A673 (cell line): ENCODE results near the gene ZNF2.

Experiments used
- EZH2 ChIP-seq: fragments of 200-600 bp; sonication (generic); IDR thresholded peaks from 2 replicates; pipeline ENCODE4 v1.6.1; 2017; ENCODE audit warnings: borderline replicate concordance, low read depth, mild to moderate bottlenecking, mixed read lengths, antibody characterized with exemption, low read length; ENCODE audit not compliant: poor library complexity, severe bottlenecking
- TF ChIP-seq, protein P1 (sequence below): fragments of 300-800, 200-600 bp; sonication (generic); conservative IDR thresholded peaks from 2 replicates; pipeline ENCODE4 v1.5.1; 2017; ENCODE audit warnings: low read depth, mild to moderate bottlenecking, antibody characterized with exemption, low read length, moderate library complexity, mixed read lengths

DNA sequence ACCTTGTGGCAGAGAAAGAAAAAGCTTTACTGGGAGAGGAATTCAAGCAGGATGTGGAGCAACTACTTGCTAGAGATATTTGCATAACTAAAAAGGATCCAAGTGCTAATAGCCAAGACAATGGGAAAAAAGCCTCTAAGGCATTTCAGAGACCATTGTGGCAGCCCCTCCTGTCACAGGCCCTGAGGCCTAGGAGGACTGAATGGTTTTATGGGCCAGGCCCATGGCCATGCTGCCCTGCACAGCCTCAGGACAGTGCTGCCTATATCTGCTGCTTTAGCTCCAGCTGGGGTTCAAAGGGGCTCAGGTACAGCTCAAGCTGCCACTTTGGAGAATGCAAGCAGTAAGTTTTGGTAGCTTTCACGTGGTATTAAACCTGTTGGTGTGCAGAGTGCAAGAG is 26.9 kb upstream of the ZNF2 start:
- TF ChIP-seq, protein P1, sequence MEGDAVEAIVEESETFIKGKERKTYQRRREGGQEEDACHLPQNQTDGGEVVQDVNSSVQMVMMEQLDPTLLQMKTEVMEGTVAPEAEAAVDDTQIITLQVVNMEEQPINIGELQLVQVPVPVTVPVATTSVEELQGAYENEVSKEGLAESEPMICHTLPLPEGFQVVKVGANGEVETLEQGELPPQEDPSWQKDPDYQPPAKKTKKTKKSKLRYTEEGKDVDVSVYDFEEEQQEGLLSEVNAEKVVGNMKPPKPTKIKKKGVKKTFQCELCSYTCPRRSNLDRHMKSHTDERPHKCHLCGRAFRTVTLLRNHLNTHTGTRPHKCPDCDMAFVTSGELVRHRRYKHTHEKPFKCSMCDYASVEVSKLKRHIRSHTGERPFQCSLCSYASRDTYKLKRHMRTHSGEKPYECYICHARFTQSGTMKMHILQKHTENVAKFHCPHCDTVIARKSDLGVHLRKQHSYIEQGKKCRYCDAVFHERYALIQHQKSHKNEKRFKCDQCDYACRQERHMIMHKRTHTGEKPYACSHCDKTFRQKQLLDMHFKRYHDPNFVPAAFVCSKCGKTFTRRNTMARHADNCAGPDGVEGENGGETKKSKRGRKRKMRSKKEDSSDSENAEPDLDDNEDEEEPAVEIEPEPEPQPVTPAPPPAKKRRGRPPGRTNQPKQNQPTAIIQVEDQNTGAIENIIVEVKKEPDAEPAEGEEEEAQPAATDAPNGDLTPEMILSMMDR: no peak
- no peak for TF ChIP-seq EZH2
